Rectal smooth muscle tissue (tissue), 1 donor: Measurements from ENCODE around the gene PRR23E.

Experiments used
- H3K27ac ChIP-seq: one replicate; pipeline ENCODE4 v1.7.0; 2013; ENCODE audit warnings: low read depth, low read length, inconsistent platforms
- H3K27me3 ChIP-seq: one replicate; pipeline ENCODE4 v1.7.0; 2013; ENCODE audit warnings: low read length; ENCODE audit not compliant: control insufficient read depth, insufficient read depth
- H3K36me3 ChIP-seq: one replicate; pipeline ENCODE4 v1.7.0; 2013; ENCODE audit warnings: low read length; ENCODE audit not compliant: control insufficient read depth, insufficient read depth
- H3K4me1 ChIP-seq: one replicate; pipeline ENCODE4 v1.7.0; 2013; ENCODE audit warnings: low read length; ENCODE audit not compliant: control insufficient read depth, insufficient read depth
- H3K4me3 ChIP-seq: one replicate; pipeline ENCODE4 v1.7.0; 2013; ENCODE audit warnings: low read length
- H3K9ac ChIP-seq: one replicate; pipeline ENCODE4 v1.7.0; 2013; ENCODE audit warnings: low read length

Gene PRR23E

GRCh38 chr3:127167315-127168043, 25.5 kb upstream of the PRR23E start:
- Histone ChIP-seq H3K36me3 (no peaks in the 10 kb centered on the region), H3K27me3 (no peaks in the 10 kb centered on the region), H3K4me3 (no peak overlapping the region), H3K9ac (no peak overlapping the region), H3K4me1 (no peaks in the 10 kb centered on the region), H3K27ac (no peak overlapping the region)

DNA sequence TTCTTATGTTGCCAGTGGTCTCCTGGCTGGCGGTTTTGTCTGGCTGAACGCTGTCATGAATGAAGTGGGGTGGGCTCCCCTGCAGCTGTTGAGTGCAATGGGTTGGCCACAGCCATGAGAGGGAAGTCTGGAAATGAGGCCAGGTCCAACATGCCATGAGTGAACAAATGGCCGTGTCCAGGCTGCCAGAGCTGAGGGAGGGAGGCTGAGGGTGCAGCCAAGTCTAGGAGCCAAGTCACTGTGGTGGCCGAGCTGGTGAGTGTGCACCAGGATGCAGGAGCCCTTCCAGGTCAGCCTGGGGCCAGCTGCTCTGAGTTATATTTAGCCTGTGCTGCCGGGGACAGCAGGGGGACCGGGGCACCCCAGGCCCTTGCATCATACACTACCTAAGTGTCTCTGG, 24.7 kb upstream of the PRR23E start:
- Histone ChIP-seq H3K9ac (no peak overlapping the region), H3K4me3 (no peak overlapping the region), H3K27me3 (no peaks in the 10 kb centered on the region), H3K36me3 (no peaks in the 10 kb centered on the region), H3K27ac (no peak overlapping the region), H3K4me1 (no peaks in the 10 kb centered on the region)

- Histone ChIP-seq H3K9ac (no peak overlapping the region), H3K27ac (no peak overlapping the region), H3K36me3 (no peaks in the 10 kb centered on the region), H3K4me1 (no peaks in the 10 kb centered on the region), H3K27me3 (no peaks in the 10 kb centered on the region), H3K4me3 (no peak overlapping the region)
Measured at GRCh38 chr3:127170814-127171213, 22.1 kb upstream of the PRR23E start.

GRCh38 chr3:127171320-127171719, 21.6 kb upstream of the PRR23E start:
- H3K4me1 ChIP-seq = no peaks in the 10 kb centered on the region

GRCh38 chr3:127171721-127172120, 21.2 kb upstream of the PRR23E start:
- Histone ChIP-seq H3K4me3 (no peak overlapping the region), H3K36me3 (no peaks in the 10 kb centered on the region), H3K27ac (no peak overlapping the region), H3K27me3 (no peaks in the 10 kb centered on the region), H3K4me1 (no peaks in the 10 kb centered on the region), H3K9ac (no peak overlapping the region)

More at GRCh38 chr3:127171320-127171719, 21.6 kb upstream of the PRR23E start:
- no peak overlapping the region for H3K4me3 ChIP-seq
- H3K27me3 ChIP-seq = no peaks in the 10 kb centered on the region
- no peak overlapping the region for H3K27ac ChIP-seq
- no peaks in the 10 kb centered on the region for H3K36me3 ChIP-seq
- no peak overlapping the region for H3K9ac ChIP-seq

DNA sequence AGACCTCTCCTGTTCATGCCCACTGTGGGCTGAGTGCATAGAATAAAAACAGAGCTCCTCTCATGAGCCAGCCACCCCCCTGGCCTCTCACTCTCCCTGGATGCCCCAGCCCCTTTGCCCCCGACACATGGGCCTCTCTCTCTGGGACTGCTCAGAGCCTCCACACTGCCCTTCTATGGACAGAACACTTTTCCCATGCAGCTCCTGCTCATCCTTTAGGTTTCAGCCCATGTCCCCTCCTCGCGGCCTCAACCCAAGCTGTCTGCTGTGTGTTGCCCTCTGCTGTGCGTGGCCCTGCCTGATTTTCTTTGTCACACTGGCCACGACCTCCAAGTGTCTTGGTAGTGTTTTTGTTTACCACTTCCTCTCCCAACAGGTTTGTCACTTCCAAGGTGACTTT, 20.7 kb upstream of the PRR23E start:
- H3K27me3 ChIP-seq = no peaks in the 10 kb centered on the region
- H3K9ac ChIP-seq = no peak overlapping the region
- H3K4me3 ChIP-seq = no peak overlapping the region

DNA sequence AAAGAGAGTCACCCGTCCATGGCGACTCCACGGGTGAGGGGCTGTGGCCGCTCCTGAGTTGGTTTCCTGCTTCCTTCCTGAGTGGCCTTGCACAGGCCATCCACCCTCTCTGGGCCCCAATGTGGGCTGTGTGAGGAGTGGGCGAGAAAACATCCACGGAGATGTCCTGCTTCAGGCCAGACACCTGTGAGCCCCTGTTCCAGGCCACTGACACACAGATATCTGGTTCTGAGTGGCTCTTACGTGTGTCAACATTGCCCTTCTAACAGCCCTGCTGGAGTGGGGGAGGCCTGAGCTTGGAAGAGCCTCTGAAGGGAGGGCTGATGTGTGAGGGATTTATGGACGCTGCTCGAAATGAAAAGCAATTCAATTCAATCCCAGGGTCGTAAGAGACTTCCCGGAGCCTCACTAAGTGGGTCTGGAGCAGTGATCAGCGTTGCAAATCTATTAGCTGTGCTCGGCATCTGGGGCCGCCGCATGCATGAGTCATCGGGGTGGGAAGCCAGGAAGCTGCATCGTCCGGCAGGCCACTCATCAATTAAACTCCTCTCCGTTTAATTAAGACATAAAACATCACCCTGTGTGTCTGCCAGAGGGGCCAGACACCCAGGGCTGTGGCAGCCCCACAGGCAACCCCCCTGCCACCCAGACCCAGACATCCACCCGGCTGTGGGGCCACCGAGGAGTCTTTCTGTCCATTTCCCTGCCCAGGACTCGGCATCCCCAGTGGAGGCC, 20.0 kb upstream of the PRR23E start:
- H3K27ac ChIP-seq = no peak overlapping the region
- H3K4me3 ChIP-seq = no peak overlapping the region
- no peaks in the 10 kb centered on the region for H3K4me1 ChIP-seq
- no peaks in the 10 kb centered on the region for H3K27me3 ChIP-seq
- no peaks in the 10 kb centered on the region for H3K36me3 ChIP-seq
- no peak overlapping the region for H3K9ac ChIP-seq

More for the DNA sequence above, 20.7 kb upstream of the PRR23E start:
- Histone ChIP-seq H3K27ac (no peak overlapping the region), H3K36me3 (no peaks in the 10 kb centered on the region), H3K4me1 (no peaks in the 10 kb centered on the region)

- no peaks in the 10 kb centered on the region for H3K27me3 ChIP-seq
- H3K27ac ChIP-seq = no peak overlapping the region
- H3K36me3 ChIP-seq = no peaks in the 10 kb centered on the region
- no peaks in the 10 kb centered on the region for H3K4me1 ChIP-seq
- no peak overlapping the region for H3K4me3 ChIP-seq
- no peak overlapping the region for H3K9ac ChIP-seq
Measured at GRCh38 chr3:127173516-127174166, 19.3 kb upstream of the PRR23E start.

DNA sequence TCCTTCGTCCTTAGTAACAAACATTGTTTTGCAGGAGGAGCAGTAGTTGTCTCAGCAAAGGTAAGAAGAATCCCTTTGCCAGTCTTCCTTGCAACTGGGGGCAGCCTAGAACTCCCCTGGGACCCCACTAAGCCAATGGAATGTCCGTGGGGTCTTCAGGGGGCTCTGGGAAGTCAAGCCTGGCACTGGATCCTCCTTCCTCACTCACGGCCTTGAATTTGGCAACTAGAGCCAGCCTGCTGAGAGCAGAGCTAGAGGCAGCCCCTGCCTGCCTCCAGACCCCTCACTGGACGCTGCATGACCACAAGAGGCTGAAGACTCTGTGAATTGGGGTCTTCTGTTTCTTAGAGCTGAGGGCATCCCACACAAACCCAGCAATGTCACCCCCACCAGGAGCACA, 18.6 kb upstream of the PRR23E start:
- H3K4me3 ChIP-seq = no peak overlapping the region
- H3K36me3 ChIP-seq = no peaks in the 10 kb centered on the region
- H3K27ac ChIP-seq = no peak overlapping the region
- no peaks in the 10 kb centered on the region for H3K27me3 ChIP-seq
- no peaks in the 10 kb centered on the region for H3K4me1 ChIP-seq
- H3K9ac ChIP-seq = no peak overlapping the region

DNA sequence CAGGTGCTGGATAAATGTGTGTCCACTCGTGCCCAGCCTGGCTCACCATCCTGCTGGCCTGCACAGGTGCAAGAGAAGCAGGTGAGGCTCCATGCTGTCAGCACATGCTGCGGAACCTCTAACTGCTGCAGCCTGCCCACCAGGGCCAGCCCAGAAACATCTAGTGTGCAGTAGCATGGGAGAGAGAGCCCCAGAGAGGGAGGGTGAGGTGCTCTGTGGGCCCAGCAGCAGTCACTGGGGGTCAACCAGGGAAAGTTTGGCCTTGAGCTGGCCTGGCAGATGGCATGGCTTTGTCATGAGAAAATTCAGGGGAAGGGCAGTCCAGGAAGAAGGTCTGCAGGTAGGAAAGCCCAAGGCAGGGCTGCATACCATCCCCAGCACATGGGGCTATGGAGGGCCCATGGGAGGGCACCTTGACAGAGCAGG, 18.2 kb upstream of the PRR23E start:
- Histone ChIP-seq H3K27me3 (no peaks in the 10 kb centered on the region), H3K4me1 (no peaks in the 10 kb centered on the region), H3K4me3 (no peak overlapping the region), H3K36me3 (no peaks in the 10 kb centered on the region), H3K27ac (no peak overlapping the region), H3K9ac (no peak overlapping the region)

GRCh38 chr3:127175272-127175671, 17.7 kb upstream of the PRR23E start:
- no peak overlapping the region for H3K27ac ChIP-seq
- no peaks in the 10 kb centered on the region for H3K27me3 ChIP-seq
- no peaks in the 10 kb centered on the region for H3K4me1 ChIP-seq
- no peaks in the 10 kb centered on the region for H3K36me3 ChIP-seq
- no peak overlapping the region for H3K9ac ChIP-seq
- H3K4me3 ChIP-seq = no peak overlapping the region

DNA sequence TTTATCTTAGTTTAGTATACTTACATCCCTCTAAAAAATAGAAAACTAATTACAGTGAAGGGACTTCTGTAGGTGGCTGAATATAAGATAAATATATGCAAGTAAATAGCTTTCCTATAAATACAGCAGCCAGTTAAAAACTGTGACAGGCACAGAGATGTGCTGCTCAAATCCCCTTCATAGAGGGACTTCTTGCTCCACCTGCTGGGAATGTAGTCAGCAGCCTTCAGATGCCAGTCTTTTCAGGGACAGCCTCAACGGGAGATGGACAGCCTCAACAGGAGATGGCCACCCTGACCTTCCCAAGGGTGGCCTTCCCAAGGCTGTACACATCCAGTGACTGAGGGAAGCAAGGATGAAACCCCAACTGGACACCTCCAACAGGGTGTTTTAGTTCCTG, 15.7 kb upstream of the PRR23E start:
- H3K27ac ChIP-seq = no peak overlapping the region
- no peaks in the 10 kb centered on the region for H3K36me3 ChIP-seq
- no peaks in the 10 kb centered on the region for H3K4me1 ChIP-seq
- no peak overlapping the region for H3K4me3 ChIP-seq
- no peaks in the 10 kb centered on the region for H3K27me3 ChIP-seq
- H3K9ac ChIP-seq = no peak overlapping the region
